HG02678 (cell line): ENCODE measurements around the gene AKR1B1.

Source experiments
- ATAC-seq: cut with Tn5 transposase; IDR thresholded peaks from one replicate; pipeline ENCODE4 v1.9.1; 2021; ENCODE audit warnings: mild to moderate bottlenecking, moderate library complexity; ENCODE audit not compliant: unreplicated experiment

Gene AKR1B1

GRCh38 chr7:134446446-134446845 is 12.5 kb downstream of the AKR1B1 start:
- ATAC-seq = no peak

- no peak for ATAC-seq
Observed at GRCh38 chr7:134444961-134445315, 14.0 kb downstream of the AKR1B1 start.

DNA sequence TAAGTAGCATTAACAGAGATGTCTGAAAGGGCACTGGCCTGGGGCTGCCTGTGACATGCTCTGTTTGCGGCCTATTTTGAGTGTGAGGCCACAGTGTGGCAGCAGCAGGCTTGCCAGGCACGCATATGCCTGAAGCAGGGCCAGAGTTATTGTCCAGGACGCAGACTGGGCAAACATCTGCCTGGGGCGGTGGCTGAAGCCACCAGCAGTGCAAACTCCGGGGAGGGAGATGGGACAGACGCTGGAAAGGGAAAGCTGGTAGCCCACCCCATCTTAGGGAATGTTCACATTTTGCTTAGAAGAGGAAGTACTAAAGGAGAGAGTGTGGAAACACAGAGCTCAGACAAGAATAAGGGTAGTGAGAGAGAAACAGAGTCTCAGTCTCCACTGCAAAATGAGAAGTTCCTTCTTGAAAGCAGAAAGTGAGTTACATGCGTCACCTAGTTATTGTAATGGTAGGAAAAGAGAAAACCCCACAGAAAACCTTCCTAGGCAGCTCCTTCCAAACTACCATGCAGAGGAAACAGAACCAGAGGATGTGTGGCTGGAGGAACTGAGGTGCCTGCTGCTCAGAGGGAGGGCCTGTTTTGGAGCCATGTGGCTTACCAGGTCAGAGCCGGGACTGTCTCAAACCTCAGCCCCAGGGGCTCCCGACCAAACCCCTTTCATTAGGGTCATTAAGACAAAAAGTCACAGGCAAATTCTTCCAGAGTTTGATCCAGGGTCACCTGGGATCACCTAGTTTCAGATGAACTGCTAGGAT is 14.5 kb downstream of the AKR1B1 start:
- ATAC-seq = no peak

GRCh38 chr7:134443396-134444070 is 15.4 kb downstream of the AKR1B1 start:
- no peak for ATAC-seq

GRCh38 chr7:134442441-134443220 is 16.3 kb downstream of the AKR1B1 start:
- ATAC-seq = no peak

DNA sequence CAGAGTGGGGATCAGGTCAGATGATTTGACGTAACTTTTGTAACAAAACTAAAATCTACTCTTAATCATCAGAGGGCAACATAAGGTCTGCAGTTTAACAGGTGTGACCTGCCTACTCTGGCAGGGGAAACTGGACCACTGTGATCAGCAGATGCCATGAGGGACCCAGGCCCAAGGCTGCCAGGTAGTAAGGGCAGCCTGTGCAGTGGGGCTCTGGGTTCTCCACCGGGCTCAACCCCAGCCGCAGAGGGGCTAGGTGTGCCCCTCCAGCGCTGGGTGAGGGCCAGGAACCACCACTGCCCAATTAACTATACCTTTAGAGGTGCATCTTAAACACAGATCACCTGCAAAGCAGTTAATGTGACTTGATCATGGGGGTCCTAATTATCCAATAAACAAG is 17.6 kb downstream of the AKR1B1 start:
- ATAC-seq = no peak

- no peak for ATAC-seq
Observed at GRCh38 chr7:134440476-134440875, 18.4 kb downstream of the AKR1B1 start.

DNA sequence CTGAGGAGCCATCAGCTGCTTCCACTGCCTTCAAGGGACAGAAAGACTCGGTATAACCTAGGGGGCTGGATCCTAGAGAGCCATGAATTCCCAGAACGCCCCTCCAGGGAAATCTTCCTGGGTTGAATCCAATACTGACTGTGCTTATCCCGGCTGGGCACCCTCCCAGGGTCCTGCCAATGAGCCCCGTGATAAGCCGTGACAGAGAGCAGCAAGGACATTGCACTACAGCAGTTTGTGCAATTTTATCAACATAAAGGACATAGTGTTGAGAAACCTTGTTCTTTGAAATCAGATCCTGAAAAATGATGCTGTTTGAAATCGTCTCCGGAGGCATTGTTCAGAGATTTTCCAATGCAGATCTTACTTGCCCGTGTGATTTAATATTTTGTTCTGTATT is 18.8 kb downstream of the AKR1B1 start:
- no peak for ATAC-seq

- ATAC-seq = no peak
Observed at GRCh38 chr7:134438946-134439345, 20.0 kb downstream of the AKR1B1 start.

- no peak for ATAC-seq
Observed at GRCh38 chr7:134435161-134435920, 23.6 kb downstream of the AKR1B1 start.

DNA sequence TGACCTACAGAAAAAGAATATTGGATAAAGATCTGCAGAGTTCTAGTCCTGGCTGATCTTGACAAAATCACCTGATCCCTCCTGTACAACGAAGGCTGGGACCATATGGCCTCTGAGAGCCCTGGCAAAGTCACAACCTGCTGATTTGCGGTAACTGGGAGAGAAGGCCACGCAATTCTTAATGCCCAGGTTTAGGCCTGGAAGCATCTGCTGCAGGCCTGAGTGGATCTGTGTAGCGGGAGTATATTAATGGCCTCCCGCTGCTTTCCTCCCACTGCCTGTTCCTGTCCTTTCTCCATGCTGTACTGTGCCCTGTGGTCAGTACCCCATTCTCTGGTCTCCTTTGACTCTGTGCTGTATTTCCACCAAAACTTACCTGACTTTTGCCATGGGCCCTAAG is 24.2 kb downstream of the AKR1B1 start:
- no peak for ATAC-seq

GRCh38 chr7:134433430-134433829 is 25.5 kb downstream of the AKR1B1 start:
- ATAC-seq = no peak

DNA sequence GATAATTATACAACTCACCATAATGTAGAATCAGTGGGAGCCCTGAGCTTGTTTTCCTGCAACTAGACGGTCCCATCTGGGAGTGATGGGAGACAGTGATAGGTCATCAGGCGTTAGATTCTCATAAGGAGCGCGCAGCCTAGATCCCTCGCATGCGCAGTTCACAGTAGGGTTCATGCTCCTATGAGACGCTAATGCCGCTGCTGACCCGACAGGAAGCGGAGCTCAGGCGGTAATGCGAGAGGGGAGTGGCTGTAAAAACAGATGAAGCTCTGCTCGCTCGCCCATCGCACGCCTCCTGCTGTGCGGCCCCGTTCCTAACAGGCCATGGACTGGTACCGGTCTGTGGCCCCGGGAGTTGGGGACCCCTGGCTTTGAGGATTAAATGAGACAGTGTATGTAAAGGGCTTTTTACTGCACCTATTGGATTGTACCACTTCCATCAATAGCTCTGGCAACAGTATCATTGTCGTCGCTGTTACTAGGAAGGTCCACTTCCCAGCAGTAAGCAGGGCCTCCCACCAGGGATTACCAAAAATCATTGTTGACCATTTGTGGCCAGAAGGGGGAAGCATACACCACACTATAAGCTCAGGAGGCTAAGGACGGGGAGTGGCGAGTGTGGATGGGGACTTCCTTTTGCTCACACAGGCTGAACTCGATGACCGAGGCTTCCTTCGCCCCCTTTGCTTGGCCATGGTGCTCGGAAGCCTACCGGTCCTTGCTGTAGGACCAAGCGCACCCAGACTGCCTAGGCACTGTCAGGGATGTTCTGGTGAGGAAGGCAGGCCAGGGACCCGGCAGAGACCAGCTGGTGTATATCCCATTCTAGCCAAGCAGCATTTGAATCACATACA is 26.4 kb downstream of the AKR1B1 start:
- ATAC-seq = peak; percentile 95

DNA sequence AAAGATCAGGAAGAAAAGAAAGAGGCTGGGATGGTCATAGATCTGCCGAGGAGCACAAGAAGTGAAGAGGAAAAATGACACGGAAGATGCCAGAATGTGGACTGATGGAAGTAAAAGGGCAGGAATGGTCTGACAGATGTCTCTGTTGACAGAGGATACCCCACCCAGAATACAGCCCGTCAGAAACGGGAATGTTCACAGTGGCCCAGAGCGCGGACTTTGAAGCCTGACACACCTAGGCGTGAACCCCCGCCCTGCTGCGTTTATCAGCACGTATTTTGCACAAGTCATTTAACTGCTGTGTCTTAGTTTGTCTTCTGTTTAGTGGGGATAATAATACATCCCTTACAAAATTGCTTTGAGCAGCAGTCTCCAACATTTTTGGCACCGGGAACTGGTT is 27.1 kb downstream of the AKR1B1 start:
- no peak for ATAC-seq

DNA sequence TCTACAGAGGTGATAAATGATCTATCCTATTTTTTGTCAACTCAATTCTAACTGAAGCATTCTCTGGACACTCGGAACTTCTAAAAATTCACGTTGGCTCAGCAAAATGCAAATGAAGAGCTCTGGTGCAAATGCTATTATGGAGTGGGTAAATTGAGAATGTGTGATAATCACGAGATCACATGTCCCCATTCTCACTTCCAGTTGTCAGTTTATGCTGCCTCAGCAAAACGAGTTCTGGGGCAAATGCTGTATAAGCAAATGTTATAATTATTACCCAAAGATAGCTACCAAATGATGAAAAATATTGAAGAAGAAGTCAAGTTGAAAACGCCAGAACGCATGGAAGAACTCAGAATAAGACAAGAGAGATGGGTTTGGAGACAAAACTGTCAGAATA is 29.4 kb downstream of the AKR1B1 start:
- ATAC-seq = no peak

- no peak for ATAC-seq
Observed at GRCh38 chr7:134428942-134429341, 30.0 kb downstream of the AKR1B1 start.

DNA sequence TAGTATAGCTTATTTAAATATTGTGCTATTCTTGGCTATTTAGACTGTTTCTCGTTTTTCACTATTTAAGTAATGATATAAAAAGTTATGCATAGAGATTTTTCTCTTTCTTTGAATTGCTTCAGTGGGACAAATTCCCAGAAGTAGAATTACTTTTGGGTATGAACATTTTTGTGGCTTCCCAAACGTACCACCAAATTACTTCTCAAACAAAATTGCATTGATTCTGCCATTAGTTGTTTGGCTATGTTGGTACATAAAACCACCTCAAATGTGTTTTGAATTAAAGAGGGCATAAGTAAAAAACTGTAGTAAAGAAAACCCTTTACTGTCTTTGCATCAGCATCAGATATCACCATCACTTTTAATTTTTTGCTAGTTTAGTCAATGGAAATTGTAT is 31.0 kb downstream of the AKR1B1 start:
- no peak for ATAC-seq

- no peak for ATAC-seq
Observed at GRCh38 chr7:134425777-134426176, 33.1 kb downstream of the AKR1B1 start.

- no peak for ATAC-seq
Observed at GRCh38 chr7:134422638-134423037, 36.3 kb downstream of the AKR1B1 start.

DNA sequence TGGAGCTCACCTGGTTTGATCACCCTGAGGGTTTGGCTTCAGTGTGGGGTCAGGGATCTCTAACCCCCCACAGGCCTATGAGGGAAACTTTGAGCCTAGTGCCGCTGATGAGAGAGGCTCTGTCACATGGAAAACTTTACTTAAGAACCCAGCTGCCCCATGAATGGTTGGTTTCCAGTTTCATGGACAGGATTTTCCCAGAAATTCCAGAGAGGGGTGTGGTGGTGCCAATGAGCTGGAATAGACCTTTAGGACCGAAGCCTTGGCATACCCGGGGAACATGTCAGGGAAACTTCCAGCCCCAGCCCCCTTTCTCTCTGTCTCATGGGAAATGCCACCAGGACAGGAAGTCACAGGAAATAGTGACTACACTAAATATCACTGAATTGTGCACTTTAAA is 36.9 kb downstream of the AKR1B1 start:
- ATAC-seq = no peak
